ENCODE measurements around the gene VPS13D.

VPS13D gene

GRCh38 chr1:12428334-12428733 lies 198.5 kb downstream of the VPS13D start:
- Histone ChIP-seq H3K9ac (ENCODE audit: insufficient read length) (no peak overlapping the region), H3K4me3 (no peak overlapping the region), H3K36me3 (ENCODE audit: insufficient read depth, low read length) (no peaks in the 10 kb centered on the region), H3K9me3 (ENCODE audit: low read depth, low read length) (no peaks in the 10 kb centered on the region), H3K27ac (no peak overlapping the region)
- no peak for DNase-seq (ENCODE audit: low read depth, low spot score)
- no peak for TF ChIP-seq FOXP2 (optimal IDR thresholded peaks at IDR 0.05; ENCODE audit: control extremely low read depth, extremely low read length, insufficient read depth)
- no peak for TF ChIP-seq EZH2 (IDR thresholded peaks at IDR 0.05)
- no peak for TF ChIP-seq POLR2AphosphoS5 (IDR thresholded peaks at IDR 0.05; ENCODE audit: borderline replicate concordance, low read depth, low read length)

GRCh38 chr1:12430525-12430924 lies 200.7 kb downstream of the VPS13D start:
- H3K9ac ChIP-seq (ENCODE audit: insufficient read length) = no peak overlapping the region
- TF ChIP-seq POLR2AphosphoS5 (IDR thresholded peaks at IDR 0.05; ENCODE audit: borderline replicate concordance, low read depth, low read length) = no peak
- no peak for TF ChIP-seq EZH2 (IDR thresholded peaks at IDR 0.05)
- no peak for TF ChIP-seq FOXP2 (optimal IDR thresholded peaks at IDR 0.05; ENCODE audit: control extremely low read depth, extremely low read length, insufficient read depth)
- no peaks in the 10 kb centered on the region for H3K9me3 ChIP-seq (ENCODE audit: low read depth, low read length)
- no peak overlapping the region for H3K27ac ChIP-seq
- H3K4me3 ChIP-seq = no peak overlapping the region
- H3K36me3 ChIP-seq (ENCODE audit: insufficient read depth, low read length) = no peaks in the 10 kb centered on the region
- DNase-seq (ENCODE audit: low read depth, low spot score) = no peak

GRCh38 chr1:12432897-12433296 lies 203.1 kb downstream of the VPS13D start:
- no peak overlapping the region for H3K4me3 ChIP-seq
- no peak for DNase-seq (ENCODE audit: low read depth, low spot score)
- H3K36me3 ChIP-seq (ENCODE audit: insufficient read depth, low read length) = no peaks in the 10 kb centered on the region
- no peak overlapping the region for H3K9ac ChIP-seq (ENCODE audit: insufficient read length)
- H3K9me3 ChIP-seq (ENCODE audit: low read depth, low read length) = no peaks in the 10 kb centered on the region
- TF ChIP-seq FOXP2 (optimal IDR thresholded peaks at IDR 0.05; ENCODE audit: control extremely low read depth, extremely low read length, insufficient read depth) = no peak
- no peak for TF ChIP-seq POLR2AphosphoS5 (IDR thresholded peaks at IDR 0.05; ENCODE audit: borderline replicate concordance, low read depth, low read length)
- TF ChIP-seq EZH2 (IDR thresholded peaks at IDR 0.05) = no peak
- H3K27ac ChIP-seq = no peak overlapping the region

GRCh38 chr1:12433323-12434053 lies 203.7 kb downstream of the VPS13D start:
- no peak for TF ChIP-seq EZH2 (IDR thresholded peaks at IDR 0.05)
- no peak for TF ChIP-seq POLR2AphosphoS5 (IDR thresholded peaks at IDR 0.05; ENCODE audit: borderline replicate concordance, low read depth, low read length)
- no peak for TF ChIP-seq FOXP2 (optimal IDR thresholded peaks at IDR 0.05; ENCODE audit: control extremely low read depth, extremely low read length, insufficient read depth)
- no peak for DNase-seq (ENCODE audit: low read depth, low spot score)
- Histone ChIP-seq H3K27ac (no peak overlapping the region), H3K4me3 (no peak overlapping the region), H3K9ac (ENCODE audit: insufficient read length) (no peak overlapping the region), H3K36me3 (ENCODE audit: insufficient read depth, low read length) (no peaks in the 10 kb centered on the region), H3K9me3 (ENCODE audit: low read depth, low read length) (no peaks in the 10 kb centered on the region)

- Histone ChIP-seq H3K9ac (ENCODE audit: insufficient read length) (no peak overlapping the region), H3K36me3 (ENCODE audit: insufficient read depth, low read length) (no peaks in the 10 kb centered on the region), H3K9me3 (ENCODE audit: low read depth, low read length) (no peaks in the 10 kb centered on the region), H3K27ac (no peak overlapping the region), H3K4me3 (no peak overlapping the region)
- DNase-seq (ENCODE audit: low read depth, low spot score) = no peak
- TF ChIP-seq POLR2AphosphoS5 (IDR thresholded peaks at IDR 0.05; ENCODE audit: borderline replicate concordance, low read depth, low read length) (no peak), EZH2 (IDR thresholded peaks at IDR 0.05) (no peak), FOXP2 (optimal IDR thresholded peaks at IDR 0.05; ENCODE audit: control extremely low read depth, extremely low read length, insufficient read depth) (no peak)
Measured at GRCh38 chr1:12434174-12434573, 204.3 kb downstream of the VPS13D start.

- no peak overlapping the region for H3K9ac ChIP-seq (ENCODE audit: insufficient read length)
- H3K4me3 ChIP-seq = no peak overlapping the region
- no peak overlapping the region for H3K27ac ChIP-seq
- DNase-seq (ENCODE audit: low read depth, low spot score) = no peak
- no peaks in the 10 kb centered on the region for H3K9me3 ChIP-seq (ENCODE audit: low read depth, low read length)
- TF ChIP-seq EZH2 (IDR thresholded peaks at IDR 0.05) (no peak), POLR2AphosphoS5 (IDR thresholded peaks at IDR 0.05; ENCODE audit: borderline replicate concordance, low read depth, low read length) (no peak), FOXP2 (optimal IDR thresholded peaks at IDR 0.05; ENCODE audit: control extremely low read depth, extremely low read length, insufficient read depth) (no peak)
- no peaks in the 10 kb centered on the region for H3K36me3 ChIP-seq (ENCODE audit: insufficient read depth, low read length)
Measured at GRCh38 chr1:12434686-12435085, 204.9 kb downstream of the VPS13D start.

- H3K9ac ChIP-seq (ENCODE audit: insufficient read length) = no peak overlapping the region
- H3K36me3 ChIP-seq (ENCODE audit: insufficient read depth, low read length) = no peaks in the 10 kb centered on the region
- H3K27ac ChIP-seq = no peak overlapping the region
- TF ChIP-seq POLR2AphosphoS5 (IDR thresholded peaks at IDR 0.05; ENCODE audit: borderline replicate concordance, low read depth, low read length) (no peak), EZH2 (IDR thresholded peaks at IDR 0.05) (no peak), FOXP2 (optimal IDR thresholded peaks at IDR 0.05; ENCODE audit: control extremely low read depth, extremely low read length, insufficient read depth) (no peak)
- H3K4me3 ChIP-seq = no peak overlapping the region
- H3K9me3 ChIP-seq (ENCODE audit: low read depth, low read length) = no peaks in the 10 kb centered on the region
- DNase-seq (ENCODE audit: low read depth, low spot score) = no peak
Measured at GRCh38 chr1:12435639-12436344, 206.0 kb downstream of the VPS13D start.

- no peaks in the 10 kb centered on the region for H3K36me3 ChIP-seq (ENCODE audit: insufficient read depth, low read length)
- no peak overlapping the region for H3K27ac ChIP-seq
- DNase-seq (ENCODE audit: low read depth, low spot score) = no peak
- TF ChIP-seq POLR2AphosphoS5 (IDR thresholded peaks at IDR 0.05; ENCODE audit: borderline replicate concordance, low read depth, low read length) (no peak), FOXP2 (optimal IDR thresholded peaks at IDR 0.05; ENCODE audit: control extremely low read depth, extremely low read length, insufficient read depth) (no peak), EZH2 (IDR thresholded peaks at IDR 0.05) (no peak)
- no peaks in the 10 kb centered on the region for H3K9me3 ChIP-seq (ENCODE audit: low read depth, low read length)
- no peak overlapping the region for H3K9ac ChIP-seq (ENCODE audit: insufficient read length)
- H3K4me3 ChIP-seq = no peak overlapping the region
Measured at GRCh38 chr1:12436345-12436658, 206.5 kb downstream of the VPS13D start.

All from SK-N-MC (cell line).